Measurements from ENCODE around the gene CARD18. TPM values are rescaled to one million over a fixed set of nuclear protein-coding genes. Genes with fewer than 3 reads are reported as not detected.
"Not testable (repeated sequence)": the region's sequence is repeated elsewhere in the genome, so short reads cannot be mapped to it uniquely, and the experiment has no call there.

Gene CARD18
- total RNA-seq, 2 donors from 2014 or later = not detected

- Histone ChIP-seq H3K36me3 (no peaks in the 10 kb centered on the region), H3K4me1 (peaks cover 7% of the 10 kb centered on the region), H3K27ac (no peak overlapping the region), H3K4me3 (no peak overlapping the region), H3K9ac (ENCODE audit: low read depth in 2 of 2, low read length in 2 of 2) (no peak overlapping the region), H3K9me3 (no peaks in the 10 kb centered on the region), H3K27me3 (no peaks in the 10 kb centered on the region)
- TF ChIP-seq, protein P1, sequence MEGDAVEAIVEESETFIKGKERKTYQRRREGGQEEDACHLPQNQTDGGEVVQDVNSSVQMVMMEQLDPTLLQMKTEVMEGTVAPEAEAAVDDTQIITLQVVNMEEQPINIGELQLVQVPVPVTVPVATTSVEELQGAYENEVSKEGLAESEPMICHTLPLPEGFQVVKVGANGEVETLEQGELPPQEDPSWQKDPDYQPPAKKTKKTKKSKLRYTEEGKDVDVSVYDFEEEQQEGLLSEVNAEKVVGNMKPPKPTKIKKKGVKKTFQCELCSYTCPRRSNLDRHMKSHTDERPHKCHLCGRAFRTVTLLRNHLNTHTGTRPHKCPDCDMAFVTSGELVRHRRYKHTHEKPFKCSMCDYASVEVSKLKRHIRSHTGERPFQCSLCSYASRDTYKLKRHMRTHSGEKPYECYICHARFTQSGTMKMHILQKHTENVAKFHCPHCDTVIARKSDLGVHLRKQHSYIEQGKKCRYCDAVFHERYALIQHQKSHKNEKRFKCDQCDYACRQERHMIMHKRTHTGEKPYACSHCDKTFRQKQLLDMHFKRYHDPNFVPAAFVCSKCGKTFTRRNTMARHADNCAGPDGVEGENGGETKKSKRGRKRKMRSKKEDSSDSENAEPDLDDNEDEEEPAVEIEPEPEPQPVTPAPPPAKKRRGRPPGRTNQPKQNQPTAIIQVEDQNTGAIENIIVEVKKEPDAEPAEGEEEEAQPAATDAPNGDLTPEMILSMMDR (IDR thresholded peaks at IDR 0.05) = no peak
- intact Hi-C loops (cut with DNase I) = no loop called here
- no peak for DNase-seq
Measured at GRCh38 chr11:105111145-105111944, 28.2 kb downstream of the CARD18 start.

GRCh38 chr11:105110688-105111030 lies 28.9 kb downstream of the CARD18 start:
- no peak overlapping the region for H3K4me3 ChIP-seq
- DNase-seq = no peak
- H3K9me3 ChIP-seq = no peaks in the 10 kb centered on the region
- TF ChIP-seq, protein P1 (IDR thresholded peaks at IDR 0.05) = no peak
- intact Hi-C loops (cut with DNase I) = no loop called here
- no peaks in the 10 kb centered on the region for H3K27me3 ChIP-seq
- peak overlapping the region; percentile 19 for H3K27ac ChIP-seq
- H3K36me3 ChIP-seq = no peaks in the 10 kb centered on the region
- H3K9ac ChIP-seq (ENCODE audit: low read depth in 2 of 2, low read length in 2 of 2) = peak overlapping the region in 1 of 2 donors; percentile 12
- peaks cover 7% of the 10 kb centered on the region for H3K4me1 ChIP-seq

GRCh38 chr11:105109855-105110687 lies 29.5 kb downstream of the CARD18 start:
- Histone ChIP-seq H3K4me3 (no peak overlapping the region), H3K4me1 (peaks cover 7% of the 10 kb centered on the region), H3K36me3 (no peaks in the 10 kb centered on the region), H3K9ac (ENCODE audit: low read depth in 2 of 2, low read length in 2 of 2) (peak overlapping the region in 1 of 2 donors; percentile 12), H3K9me3 (no peaks in the 10 kb centered on the region), H3K27ac (peak overlapping the region; percentile 19), H3K27me3 (no peaks in the 10 kb centered on the region)
- DNase-seq = peak; percentile 19
- intact Hi-C loops (cut with DNase I) = no loop called here
- TF ChIP-seq, protein P1 (IDR thresholded peaks at IDR 0.05) = no peak

DNA sequence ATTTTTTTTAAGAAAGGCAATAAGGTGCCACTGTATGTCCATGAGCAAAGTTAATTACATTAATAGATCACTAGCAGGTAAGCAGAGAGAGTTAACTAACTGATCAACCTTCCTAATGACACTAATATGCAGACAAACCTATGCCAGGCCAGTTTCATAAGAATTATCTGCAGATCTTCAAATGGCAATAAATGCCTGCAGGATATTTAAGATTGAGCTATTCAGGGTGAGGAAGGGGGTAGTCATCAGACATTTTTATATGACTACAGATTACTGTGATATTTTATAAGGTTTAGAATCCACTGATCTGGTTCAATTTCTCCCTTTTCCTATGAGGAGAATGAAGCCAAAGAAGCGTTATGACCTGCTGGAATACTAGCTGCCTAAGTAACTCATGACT lies 30.2 kb downstream of the CARD18 start:
- H3K27ac ChIP-seq = no peak overlapping the region
- no peak overlapping the region for H3K9ac ChIP-seq (ENCODE audit: low read depth in 2 of 2, low read length in 2 of 2)
- no peaks in the 10 kb centered on the region for H3K9me3 ChIP-seq
- H3K27me3 ChIP-seq = no peaks in the 10 kb centered on the region
- H3K36me3 ChIP-seq = no peaks in the 10 kb centered on the region
- intact Hi-C loops (cut with DNase I) = no loop called here
- peaks cover 7% of the 10 kb centered on the region for H3K4me1 ChIP-seq
- no peak overlapping the region for H3K4me3 ChIP-seq
- TF ChIP-seq, protein P1 (IDR thresholded peaks at IDR 0.05) = no peak
- DNase-seq = no peak

GRCh38 chr11:105108247-105108646 lies 31.3 kb downstream of the CARD18 start:
- Histone ChIP-seq H3K4me3 (no peak overlapping the region), H3K27me3 (no peaks in the 10 kb centered on the region), H3K27ac (no peak overlapping the region), H3K9ac (ENCODE audit: low read depth in 2 of 2, low read length in 2 of 2) (no peak overlapping the region), H3K36me3 (no peaks in the 10 kb centered on the region), H3K9me3 (no peaks in the 10 kb centered on the region), H3K4me1 (peaks cover 7% of the 10 kb centered on the region)
- intact Hi-C loops (cut with DNase I) = no loop called here
- no peak for DNase-seq
- TF ChIP-seq, protein P1 (IDR thresholded peaks at IDR 0.05) = no peak

GRCh38 chr11:105107226-105107825 lies 32.2 kb downstream of the CARD18 start:
- H3K27me3 ChIP-seq; DNase-seq; intact Hi-C loops (cut with DNase I): not testable (repeated sequence)

More at GRCh38 chr11:105107226-105107825, 32.2 kb downstream of the CARD18 start:
- not testable (repeated sequence) for H3K9ac ChIP-seq (ENCODE audit: low read depth in 2 of 2, low read length in 2 of 2); H3K9me3 ChIP-seq; H3K4me3 ChIP-seq; H3K4me1 ChIP-seq; H3K27ac ChIP-seq; H3K36me3 ChIP-seq
